HG03565 (cell line): ENCODE measurements around the gene TDRD7.
A peak's percentile ranks its signal among the peaks of the same experiment; 100 is the strongest.

Source experiments
- ATAC-seq: cut with Tn5 transposase; IDR thresholded peaks from one replicate; pipeline ENCODE4 v1.9.1; 2021; ENCODE audit warnings: mild to moderate bottlenecking, moderate library complexity; ENCODE audit not compliant: unreplicated experiment

Gene TDRD7

GRCh38 chr9:97504381-97505216 is 92.7 kb downstream of the TDRD7 start:
- ATAC-seq = no peak

- no peak for ATAC-seq
Observed at GRCh38 chr9:97505845-97506244, 93.9 kb downstream of the TDRD7 start.

- ATAC-seq = no peak
Observed at GRCh38 chr9:97506306-97506705, 94.4 kb downstream of the TDRD7 start.

- no peak for ATAC-seq
Observed at GRCh38 chr9:97506787-97507186, 94.9 kb downstream of the TDRD7 start.

GRCh38 chr9:97507428-97507984 is 95.6 kb downstream of the TDRD7 start:
- ATAC-seq = no peak

- no peak for ATAC-seq
Observed at GRCh38 chr9:97508852-97509251, 97.0 kb downstream of the TDRD7 start.

- peak; percentile 65 for ATAC-seq
Observed at GRCh38 chr9:97510797-97511654, 99.1 kb downstream of the TDRD7 start.

- no peak for ATAC-seq
Observed at GRCh38 chr9:97511655-97512427, 99.9 kb downstream of the TDRD7 start.

GRCh38 chr9:97512966-97513560 is 101.2 kb downstream of the TDRD7 start:
- no peak for ATAC-seq

GRCh38 chr9:97514531-97514930 is 102.6 kb downstream of the TDRD7 start:
- ATAC-seq = no peak

- no peak for ATAC-seq
Observed at GRCh38 chr9:97515662-97516061, 103.8 kb downstream of the TDRD7 start.

GRCh38 chr9:97516111-97516510 is 104.2 kb downstream of the TDRD7 start:
- ATAC-seq = no peak

GRCh38 chr9:97517331-97518089 is 105.6 kb downstream of the TDRD7 start:
- ATAC-seq = no peak

- no peak for ATAC-seq
Observed at GRCh38 chr9:97518166-97518908, 106.4 kb downstream of the TDRD7 start.

- ATAC-seq = no peak
Observed at GRCh38 chr9:97518909-97519307, 107.0 kb downstream of the TDRD7 start.

- ATAC-seq = no peak
Observed at GRCh38 chr9:97519441-97519970, 107.6 kb downstream of the TDRD7 start.

- no peak for ATAC-seq
Observed at GRCh38 chr9:97521576-97522333, 109.9 kb downstream of the TDRD7 start.

GRCh38 chr9:97524424-97524823 is 112.5 kb downstream of the TDRD7 start:
- no peak for ATAC-seq
